GM12878 (cell line): ENCODE data around the gene LMAN2. TPM values are rescaled to one million over a fixed set of nuclear protein-coding genes. Genes with fewer than 3 reads are reported as not detected.

Experiments used
- CBFB ChIP-seq: IDR thresholded peaks from 2 replicates; pipeline ENCODE4 v1.6.1; 2016; ENCODE audit warnings: antibody characterized with exemption, low read depth
- CBX3 ChIP-seq: fragments of 200-600 bp; sonication (generic); IDR thresholded peaks from 2 replicates; pipeline ENCODE4 v1.6.1; 2016; ENCODE audit warnings: low read depth, borderline replicate concordance
- GATAD2B ChIP-seq: fragments of 450-650 bp; conservative IDR thresholded peaks from 2 replicates; pipeline ENCODE4 v1.6.1; 2017; ENCODE audit warnings: low read depth, mild to moderate bottlenecking, moderate library complexity
- HCFC1 ChIP-seq: fragments of 150-350 bp; IDR thresholded peaks from 2 replicates; pipeline ENCODE4 v1.6.1; 2014; ENCODE audit warnings: low read length
- IRF4 ChIP-seq: IDR thresholded peaks from 2 replicates; pipeline ENCODE4 v1.6.1; 2011; ENCODE audit warnings: low read depth, low read length
- MTA3 ChIP-seq: IDR thresholded peaks from 2 replicates; pipeline ENCODE4 v1.6.1; 2012; ENCODE audit warnings: low read length, inconsistent platforms, borderline replicate concordance
- NR2F1 ChIP-seq: fragments of 450-650 bp; conservative IDR thresholded peaks from 2 replicates; pipeline ENCODE4 v1.6.1; 2017; ENCODE audit warnings: mild to moderate bottlenecking
- POLR2AphosphoS5 ChIP-seq: IDR thresholded peaks from 2 replicates; pipeline ENCODE4 v1.6.1; 2011; ENCODE audit warnings: mild to moderate bottlenecking, low read length, inconsistent platforms
- POU2F2 ChIP-seq: IDR thresholded peaks from 3 replicates; pipeline ENCODE4 v1.6.1; 2011; ENCODE audit warnings: low read depth, mild to moderate bottlenecking, low read length, borderline replicate concordance
- STAT1 ChIP-seq: fragments of 450-650 bp; conservative IDR thresholded peaks from 2 replicates; pipeline ENCODE4 v1.6.1; 2014; ENCODE audit warnings: antibody characterized with exemption, mild to moderate bottlenecking
- TBL1XR1 ChIP-seq: IDR thresholded peaks from 2 replicates; pipeline ENCODE4 v1.6.1; 2012; ENCODE audit warnings: low read depth, low read length, improper control_type of control experiment
- YBX1 ChIP-seq: fragments of 450-650 bp; IDR thresholded peaks from 2 replicates; pipeline ENCODE4 v1.6.1; 2016; ENCODE audit warnings: antibody characterized with exemption
- polyA plus RNA-seq, 11 experiments: library from polyadenylated mRNA; depleted of rRNA in 4 of 11; unstranded in 6 of 11; stranded (reverse) in 5 of 11; fragments of >200 nt; fragmentation: Nextera tagmentation in 4 of 11; fragmentation: Illumina TruSeq in 1 of 11; extraction: Ambion mirVana in 4 of 11; extraction: Trizol in 1 of 11; gene quantifications; 1 replicate in 1 of 11; 2 replicates in 10 of 11; pipeline versions ENCODE4 v1.2.1 to v1.2.3, GENCODE V29; 2011 to 2016; ENCODE audit warnings: inconsistent platforms in 2 of 11, missing spikeins in 2 of 11, low read depth in 1 of 11
- total RNA-seq, 4 experiments: library from RNA; depleted of rRNA in 3 of 4; stranded (reverse); fragments of >200 nt in 3 of 4; fragmentation: Illumina TruSeq in 1 of 4; extraction: Trizol in 1 of 4; gene quantifications; 2 replicates each; pipeline versions ENCODE4 v1.2.1 to v1.2.3, GENCODE V29; 2013 to 2021
- TF ChIP-seq, protein P1 (sequence below): fragments of 450-650 bp; IDR thresholded peaks from 2 replicates; pipeline ENCODE4 v1.6.1; 2016; ENCODE audit warnings: mild to moderate bottlenecking, moderate library complexity, borderline replicate concordance
- TF ChIP-seq, protein P2 (sequence below): fragments of 150-350 bp; IDR thresholded peaks from 2 replicates; pipeline ENCODE4 v1.6.1; 2016; ENCODE audit warnings: low read depth, low read length
- TF ChIP-seq, protein P3 (sequence below): fragments of 450-650 bp; IDR thresholded peaks from 2 replicates; pipeline ENCODE4 v1.6.1; 2017; ENCODE audit warnings: antibody characterized with exemption, mild to moderate bottlenecking, moderate library complexity

Gene LMAN2
- total and polyA plus RNA-seq, 10 of the 15 experiments (the other 5 are each of a cell fraction or from before 2014, with no cell fraction given) = 2.4 to 264 (median 147) TPM

DNA sequence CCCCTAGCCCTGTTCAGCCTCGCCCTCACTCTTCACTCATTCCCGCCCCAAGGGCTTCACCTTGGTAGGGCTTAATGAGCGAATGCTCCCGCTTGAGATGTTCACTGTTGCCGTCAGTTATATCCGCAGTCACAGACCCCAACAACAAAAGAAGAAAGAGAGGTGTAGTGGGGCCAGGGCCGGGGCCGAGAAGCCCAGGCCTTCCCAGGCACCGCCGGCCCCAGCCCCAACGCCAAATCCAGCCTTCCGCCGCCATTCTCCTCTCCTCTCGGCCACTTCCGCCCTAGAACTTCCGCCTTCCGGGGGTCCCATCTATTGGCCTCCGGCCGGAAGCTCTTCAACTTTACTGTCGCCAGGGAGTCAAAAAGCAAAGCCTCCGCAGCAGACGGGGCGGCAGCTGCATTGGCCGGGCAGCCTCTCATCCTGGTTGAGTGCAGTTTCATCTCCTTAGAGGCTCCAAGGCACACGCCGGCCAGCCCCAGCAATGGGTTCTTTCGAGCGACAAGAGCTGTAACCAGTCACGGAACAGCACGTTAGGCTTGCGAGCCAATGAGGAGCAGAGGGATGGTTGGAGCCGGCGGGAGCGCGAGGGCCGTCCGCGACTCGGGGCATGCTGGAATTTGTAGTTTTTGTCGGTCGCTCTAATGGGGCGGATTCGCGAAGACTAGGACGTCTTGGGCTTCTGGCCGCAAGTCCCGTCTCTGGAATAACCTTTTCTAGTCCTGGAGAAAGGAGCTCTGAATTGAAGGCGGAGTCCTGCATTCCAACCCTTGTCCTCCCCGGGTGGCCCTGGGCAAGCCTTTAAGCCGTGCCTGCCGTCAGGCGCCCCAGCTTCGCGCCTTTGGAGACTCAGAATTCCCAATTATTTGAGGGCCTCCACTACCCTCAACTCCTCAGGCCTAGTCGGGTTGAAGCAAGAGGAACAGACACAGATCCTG, at the start of gene LMAN2 (continued):
- TF ChIP-seq POU2F2 (no peak; the same call in 2 of the 3 replicates), POLR2AphosphoS5 (peak; percentile 87), STAT1 (0 out of 2 replicates have a peak, but pooled peaks have one; percentile 78), HCFC1 (peak; percentile 90), NR2F1 (peak; percentile 58; the same call in 1 of the 2 replicates), IRF4 (no peak), YBX1 (no peak), CBFB (peak; percentile 76; the same call in 1 of the 2 replicates), GATAD2B (peak; percentile 91; the same call in 1 of the 2 replicates), CBX3 (no peak), MTA3 (no peak; the same call in 1 of the 2 replicates), TBL1XR1 (peak; percentile 58; the same call in 1 of the 2 replicates)
- TF ChIP-seq, protein P1, sequence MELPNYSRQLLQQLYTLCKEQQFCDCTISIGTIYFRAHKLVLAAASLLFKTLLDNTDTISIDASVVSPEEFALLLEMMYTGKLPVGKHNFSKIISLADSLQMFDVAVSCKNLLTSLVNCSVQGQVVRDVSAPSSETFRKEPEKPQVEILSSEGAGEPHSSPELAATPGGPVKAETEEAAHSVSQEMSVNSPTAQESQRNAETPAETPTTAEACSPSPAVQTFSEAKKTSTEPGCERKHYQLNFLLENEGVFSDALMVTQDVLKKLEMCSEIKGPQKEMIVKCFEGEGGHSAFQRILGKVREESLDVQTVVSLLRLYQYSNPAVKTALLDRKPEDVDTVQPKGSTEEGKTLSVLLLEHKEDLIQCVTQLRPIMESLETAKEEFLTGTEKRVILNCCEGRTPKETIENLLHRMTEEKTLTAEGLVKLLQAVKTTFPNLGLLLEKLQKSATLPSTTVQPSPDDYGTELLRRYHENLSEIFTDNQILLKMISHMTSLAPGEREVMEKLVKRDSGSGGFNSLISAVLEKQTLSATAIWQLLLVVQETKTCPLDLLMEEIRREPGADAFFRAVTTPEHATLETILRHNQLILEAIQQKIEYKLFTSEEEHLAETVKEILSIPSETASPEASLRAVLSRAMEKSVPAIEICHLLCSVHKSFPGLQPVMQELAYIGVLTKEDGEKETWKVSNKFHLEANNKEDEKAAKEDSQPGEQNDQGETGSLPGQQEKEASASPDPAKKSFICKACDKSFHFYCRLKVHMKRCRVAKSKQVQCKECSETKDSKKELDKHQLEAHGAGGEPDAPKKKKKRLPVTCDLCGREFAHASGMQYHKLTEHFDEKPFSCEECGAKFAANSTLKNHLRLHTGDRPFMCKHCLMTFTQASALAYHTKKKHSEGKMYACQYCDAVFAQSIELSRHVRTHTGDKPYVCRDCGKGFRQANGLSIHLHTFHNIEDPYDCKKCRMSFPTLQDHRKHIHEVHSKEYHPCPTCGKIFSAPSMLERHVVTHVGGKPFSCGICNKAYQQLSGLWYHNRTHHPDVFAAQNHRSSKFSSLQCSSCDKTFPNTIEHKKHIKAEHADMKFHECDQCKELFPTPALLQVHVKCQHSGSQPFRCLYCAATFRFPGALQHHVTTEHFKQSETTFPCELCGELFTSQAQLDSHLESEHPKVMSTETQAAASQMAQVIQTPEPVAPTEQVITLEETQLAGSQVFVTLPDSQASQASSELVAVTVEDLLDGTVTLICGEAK = peak; percentile 99
- TF ChIP-seq, protein P2, sequence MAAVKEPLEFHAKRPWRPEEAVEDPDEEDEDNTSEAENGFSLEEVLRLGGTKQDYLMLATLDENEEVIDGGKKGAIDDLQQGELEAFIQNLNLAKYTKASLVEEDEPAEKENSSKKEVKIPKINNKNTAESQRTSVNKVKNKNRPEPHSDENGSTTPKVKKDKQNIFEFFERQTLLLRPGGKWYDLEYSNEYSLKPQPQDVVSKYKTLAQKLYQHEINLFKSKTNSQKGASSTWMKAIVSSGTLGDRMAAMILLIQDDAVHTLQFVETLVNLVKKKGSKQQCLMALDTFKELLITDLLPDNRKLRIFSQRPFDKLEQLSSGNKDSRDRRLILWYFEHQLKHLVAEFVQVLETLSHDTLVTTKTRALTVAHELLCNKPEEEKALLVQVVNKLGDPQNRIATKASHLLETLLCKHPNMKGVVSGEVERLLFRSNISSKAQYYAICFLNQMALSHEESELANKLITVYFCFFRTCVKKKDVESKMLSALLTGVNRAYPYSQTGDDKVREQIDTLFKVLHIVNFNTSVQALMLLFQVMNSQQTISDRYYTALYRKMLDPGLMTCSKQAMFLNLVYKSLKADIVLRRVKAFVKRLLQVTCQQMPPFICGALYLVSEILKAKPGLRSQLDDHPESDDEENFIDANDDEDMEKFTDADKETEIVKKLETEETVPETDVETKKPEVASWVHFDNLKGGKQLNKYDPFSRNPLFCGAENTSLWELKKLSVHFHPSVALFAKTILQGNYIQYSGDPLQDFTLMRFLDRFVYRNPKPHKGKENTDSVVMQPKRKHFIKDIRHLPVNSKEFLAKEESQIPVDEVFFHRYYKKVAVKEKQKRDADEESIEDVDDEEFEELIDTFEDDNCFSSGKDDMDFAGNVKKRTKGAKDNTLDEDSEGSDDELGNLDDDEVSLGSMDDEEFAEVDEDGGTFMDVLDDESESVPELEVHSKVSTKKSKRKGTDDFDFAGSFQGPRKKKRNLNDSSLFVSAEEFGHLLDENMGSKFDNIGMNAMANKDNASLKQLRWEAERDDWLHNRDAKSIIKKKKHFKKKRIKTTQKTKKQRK = no peak
- TF ChIP-seq, protein P3, sequence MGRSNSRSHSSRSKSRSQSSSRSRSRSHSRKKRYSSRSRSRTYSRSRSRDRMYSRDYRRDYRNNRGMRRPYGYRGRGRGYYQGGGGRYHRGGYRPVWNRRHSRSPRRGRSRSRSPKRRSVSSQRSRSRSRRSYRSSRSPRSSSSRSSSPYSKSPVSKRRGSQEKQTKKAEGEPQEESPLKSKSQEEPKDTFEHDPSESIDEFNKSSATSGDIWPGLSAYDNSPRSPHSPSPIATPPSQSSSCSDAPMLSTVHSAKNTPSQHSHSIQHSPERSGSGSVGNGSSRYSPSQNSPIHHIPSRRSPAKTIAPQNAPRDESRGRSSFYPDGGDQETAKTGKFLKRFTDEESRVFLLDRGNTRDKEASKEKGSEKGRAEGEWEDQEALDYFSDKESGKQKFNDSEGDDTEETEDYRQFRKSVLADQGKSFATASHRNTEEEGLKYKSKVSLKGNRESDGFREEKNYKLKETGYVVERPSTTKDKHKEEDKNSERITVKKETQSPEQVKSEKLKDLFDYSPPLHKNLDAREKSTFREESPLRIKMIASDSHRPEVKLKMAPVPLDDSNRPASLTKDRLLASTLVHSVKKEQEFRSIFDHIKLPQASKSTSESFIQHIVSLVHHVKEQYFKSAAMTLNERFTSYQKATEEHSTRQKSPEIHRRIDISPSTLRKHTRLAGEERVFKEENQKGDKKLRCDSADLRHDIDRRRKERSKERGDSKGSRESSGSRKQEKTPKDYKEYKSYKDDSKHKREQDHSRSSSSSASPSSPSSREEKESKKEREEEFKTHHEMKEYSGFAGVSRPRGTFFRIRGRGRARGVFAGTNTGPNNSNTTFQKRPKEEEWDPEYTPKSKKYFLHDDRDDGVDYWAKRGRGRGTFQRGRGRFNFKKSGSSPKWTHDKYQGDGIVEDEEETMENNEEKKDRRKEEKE = no peak
